ENCODE data around the gene GATA1. TPM values are rescaled to one million over a fixed set of nuclear protein-coding genes. Genes with fewer than 3 reads are reported as not detected.
A peak's percentile ranks its signal among the peaks of the same experiment; 100 is the strongest.

The GATA1 gene
- total RNA-seq, 2 donors from 2014 or later, result 0.20 TPM; not detected in 1

DNA sequence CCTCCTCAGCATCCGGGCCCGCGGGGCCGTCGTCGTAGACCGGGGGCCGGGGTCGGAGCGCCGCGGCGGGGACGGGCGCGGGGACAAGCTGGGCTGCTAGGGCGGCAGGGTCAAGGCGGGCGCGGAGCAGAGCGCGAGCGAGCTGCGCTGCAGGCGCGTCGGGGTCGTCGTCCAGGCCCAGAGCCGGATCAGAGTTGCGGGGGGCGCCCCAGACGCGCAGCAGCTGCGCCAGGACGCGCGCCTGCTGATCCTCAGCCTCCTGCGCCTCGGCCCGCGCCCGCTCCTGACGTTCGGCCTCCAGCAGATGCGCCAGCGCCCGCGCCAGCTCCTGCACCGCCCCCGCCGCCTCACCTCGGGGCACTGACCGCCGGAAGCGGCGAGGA lies 45.5 kb downstream of the GATA1 start:
- no peak for DNase-seq (ENCODE audit: low spot score)
- TF ChIP-seq, protein P1, sequence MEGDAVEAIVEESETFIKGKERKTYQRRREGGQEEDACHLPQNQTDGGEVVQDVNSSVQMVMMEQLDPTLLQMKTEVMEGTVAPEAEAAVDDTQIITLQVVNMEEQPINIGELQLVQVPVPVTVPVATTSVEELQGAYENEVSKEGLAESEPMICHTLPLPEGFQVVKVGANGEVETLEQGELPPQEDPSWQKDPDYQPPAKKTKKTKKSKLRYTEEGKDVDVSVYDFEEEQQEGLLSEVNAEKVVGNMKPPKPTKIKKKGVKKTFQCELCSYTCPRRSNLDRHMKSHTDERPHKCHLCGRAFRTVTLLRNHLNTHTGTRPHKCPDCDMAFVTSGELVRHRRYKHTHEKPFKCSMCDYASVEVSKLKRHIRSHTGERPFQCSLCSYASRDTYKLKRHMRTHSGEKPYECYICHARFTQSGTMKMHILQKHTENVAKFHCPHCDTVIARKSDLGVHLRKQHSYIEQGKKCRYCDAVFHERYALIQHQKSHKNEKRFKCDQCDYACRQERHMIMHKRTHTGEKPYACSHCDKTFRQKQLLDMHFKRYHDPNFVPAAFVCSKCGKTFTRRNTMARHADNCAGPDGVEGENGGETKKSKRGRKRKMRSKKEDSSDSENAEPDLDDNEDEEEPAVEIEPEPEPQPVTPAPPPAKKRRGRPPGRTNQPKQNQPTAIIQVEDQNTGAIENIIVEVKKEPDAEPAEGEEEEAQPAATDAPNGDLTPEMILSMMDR (IDR thresholded peaks at IDR 0.05), result no peak
- Histone ChIP-seq H3K9me3 (no peaks in the 10 kb centered on the region), H3K4me1 (no peaks in the 10 kb centered on the region), H3K36me3 (no peaks in the 10 kb centered on the region), H3K27ac (no peak overlapping the region), H3K4me3 (no peak overlapping the region), H3K27me3 (peaks cover 0 to 4% of the 10 kb centered on the region in 2 donors)

DNA sequence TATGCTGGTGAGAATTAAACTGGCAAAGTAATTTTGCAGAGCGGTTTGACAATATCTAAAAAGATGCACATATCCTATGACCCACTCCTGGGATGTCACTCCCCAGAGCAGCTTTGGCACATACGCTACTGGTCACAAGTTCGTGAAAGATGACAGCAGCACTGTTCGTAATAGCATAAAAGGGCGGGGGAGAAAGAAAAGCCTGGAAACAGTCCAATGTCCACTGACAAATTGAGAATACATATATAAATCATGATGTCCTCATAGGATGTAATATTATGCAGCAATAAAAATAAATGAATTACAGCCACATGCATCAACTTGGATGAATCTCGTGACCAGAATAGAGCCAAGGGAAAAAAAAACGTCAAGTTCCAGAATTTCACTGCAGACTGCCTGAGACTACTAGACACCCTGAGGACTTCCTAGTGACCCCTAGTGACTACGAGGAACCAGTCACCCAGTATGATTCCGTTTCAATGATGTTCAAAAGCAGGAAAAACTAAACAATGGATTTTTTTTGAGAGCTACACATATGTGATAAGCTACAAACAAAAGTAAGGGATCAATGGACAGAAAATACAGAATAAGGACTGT lies 47.2 kb downstream of the GATA1 start:
- no peak overlapping the region for H3K27ac ChIP-seq
- H3K9me3 ChIP-seq, result no peaks in the 10 kb centered on the region
- TF ChIP-seq, protein P1 (IDR thresholded peaks at IDR 0.05), result no peak
- no peak overlapping the region for H3K4me3 ChIP-seq
- H3K27me3 ChIP-seq, result peaks cover 0 to 4% of the 10 kb centered on the region in 2 donors
- DNase-seq (ENCODE audit: low spot score), result no peak
- no peaks in the 10 kb centered on the region for H3K4me1 ChIP-seq
- no peaks in the 10 kb centered on the region for H3K36me3 ChIP-seq

DNA sequence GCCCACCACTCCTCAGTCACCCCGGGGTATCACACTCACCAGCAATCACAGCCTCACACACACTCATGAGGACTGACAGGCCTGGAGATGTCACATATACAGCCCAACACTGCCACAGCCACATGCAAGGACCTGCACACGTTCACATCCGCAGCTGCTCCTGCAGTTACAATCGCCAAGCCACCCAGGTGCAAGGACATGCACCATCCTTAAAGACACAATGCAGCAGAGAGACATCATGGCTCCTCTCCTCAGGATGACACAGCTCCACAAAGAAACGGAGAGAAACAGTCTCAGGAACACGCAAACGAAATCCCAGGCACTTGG lies 48.0 kb downstream of the GATA1 start:
- Histone ChIP-seq H3K4me3 (no peak overlapping the region), H3K4me1 (no peaks in the 10 kb centered on the region), H3K9me3 (no peaks in the 10 kb centered on the region), H3K27me3 (peaks cover 0 to 4% of the 10 kb centered on the region in 2 donors), H3K36me3 (no peaks in the 10 kb centered on the region), H3K27ac (no peak overlapping the region)
- no peak for DNase-seq (ENCODE audit: low spot score)
- TF ChIP-seq, protein P1 (IDR thresholded peaks at IDR 0.05), result no peak

DNA sequence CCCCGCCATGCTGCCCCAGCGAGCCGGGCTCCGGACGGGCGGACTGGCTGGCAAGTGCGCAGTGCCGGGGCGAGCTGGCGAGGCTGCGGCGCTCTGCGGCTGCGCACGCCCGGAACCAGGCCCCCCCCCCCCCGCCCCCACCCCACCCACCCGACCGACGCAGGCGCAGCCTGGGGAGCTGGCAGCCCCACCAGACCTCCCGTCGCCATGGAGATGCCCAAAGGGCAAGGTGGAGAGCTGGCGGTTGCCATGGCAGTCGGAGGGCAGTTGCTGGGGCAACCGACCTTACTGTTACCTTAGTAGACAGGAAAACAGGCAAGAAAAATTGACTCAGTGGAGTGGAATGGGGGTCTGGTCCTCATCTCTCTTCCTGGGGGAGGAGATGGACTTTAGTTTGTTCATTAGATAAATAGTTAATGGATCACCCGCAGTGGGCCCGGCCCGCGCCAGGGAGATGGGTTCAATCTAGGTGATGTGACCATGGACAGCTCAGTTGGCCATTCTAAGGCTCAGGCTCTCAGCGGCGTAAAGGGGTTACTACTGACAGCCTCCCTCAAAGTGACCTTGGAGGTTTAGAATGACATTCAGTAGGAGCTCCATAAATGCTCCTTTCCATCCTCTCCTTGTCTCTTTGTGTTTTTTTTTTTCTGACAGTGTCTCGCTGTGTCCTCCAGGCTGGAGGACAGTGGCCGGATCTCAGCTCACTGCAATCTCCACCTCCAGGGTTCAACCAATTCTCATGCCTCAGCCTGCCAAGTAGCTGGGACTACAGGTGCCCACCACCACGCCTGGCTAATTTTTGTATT lies 49.3 kb downstream of the GATA1 start, which contains the start of gene PCSK1N:
PCSK1N (minus strand) TSS at position 87 of the 806 bp plus-strand sequence; CDS start at position 9, 78 bp downstream.
- peak within 1 kb of the TSS in 1 of 2 donors; percentile 39 for H3K4me3 ChIP-seq
- H3K9me3 ChIP-seq, result no peaks in the 10 kb centered on the region
- no peak for DNase-seq (ENCODE audit: low spot score)
- H3K4me1 ChIP-seq, result no peaks in the 10 kb centered on the region
- no peaks in the 10 kb centered on the region for H3K36me3 ChIP-seq
- TF ChIP-seq, protein P1 (IDR thresholded peaks at IDR 0.05), result no peak
- no peak within 1 kb of the TSS for H3K27ac ChIP-seq
- H3K27me3 ChIP-seq, result peaks cover 0 to 4% of the 10 kb centered on the region in 2 donors

DNA sequence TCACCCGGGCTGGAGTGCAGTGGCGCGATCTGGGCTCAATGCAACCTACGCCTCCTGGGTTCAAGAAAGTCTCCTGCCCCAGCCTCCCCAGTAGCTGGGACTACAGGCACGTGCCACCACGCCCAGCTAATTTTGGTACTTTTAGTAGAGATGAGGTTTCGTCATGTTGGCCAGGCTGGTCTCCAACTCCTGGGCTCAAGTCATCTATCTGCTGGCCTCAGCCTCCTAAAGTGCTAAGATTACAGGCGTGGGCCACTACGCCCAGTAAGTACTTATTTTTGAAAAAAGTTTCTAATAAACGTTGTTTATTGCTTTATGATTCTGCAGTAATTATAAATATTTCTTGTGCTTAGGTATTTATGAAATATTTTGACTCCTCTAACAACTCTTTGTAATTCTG lies 53.3 kb downstream of the GATA1 start:
- DNase-seq (ENCODE audit: low spot score), result no peak
- H3K36me3 ChIP-seq, result no peaks in the 10 kb centered on the region
- H3K27ac ChIP-seq, result no peak overlapping the region
- H3K4me3 ChIP-seq, result no peak overlapping the region
- peaks cover 0 to 4% of the 10 kb centered on the region in 2 donors for H3K27me3 ChIP-seq
- TF ChIP-seq, protein P1 (IDR thresholded peaks at IDR 0.05), result no peak
- no peaks in the 10 kb centered on the region for H3K9me3 ChIP-seq
- no peaks in the 10 kb centered on the region for H3K4me1 ChIP-seq

Other genes starting within 250 kb of the GATA1 start
- gene TBC1D25, start 246.9 kb upstream of the GATA1 start, total RNA-seq, result 10 to 100 TPM; 11.0 to 17.5 TPM
- 10 to 100 TPM; 62.1 to 90.4 TPM for gene RBM3, start 212.1 kb upstream of the GATA1 start, total RNA-seq
- gene WDR13, start 189.1 kb upstream of the GATA1 start, total RNA-seq, result 100 to 1,000 TPM; 208 to 214 TPM
- gene WAS, start 102.8 kb upstream of the GATA1 start, total RNA-seq, result 1 to 10 TPM; 3.0 to 4.5 TPM
- 1 to 10 TPM; 3.8 to 8.0 TPM for gene SUV39H1, start 89.9 kb upstream of the GATA1 start, total RNA-seq
- gene GLOD5, start 24.8 kb upstream of the GATA1 start, total RNA-seq, result not detected
- gene HDAC6, start 15.5 kb downstream of the GATA1 start, total RNA-seq, result 10 to 100 TPM; 27.1 to 30.4 TPM
- not detected for gene ERAS, start 39.9 kb downstream of the GATA1 start, total RNA-seq
- gene PCSK1N, start 49.0 kb downstream of the GATA1 start, total RNA-seq, result 10 to 100 TPM in 1 of 2 donors, 1 to 10 TPM in 1; 4.3 to 12.5 TPM
- 10 to 100 TPM; 49.2 to 56.5 TPM for gene TIMM17B, start 111.2 kb downstream of the GATA1 start, total RNA-seq
- 10 to 100 TPM; 44.4 to 66.7 TPM for gene PQBP1, start 111.3 kb downstream of the GATA1 start, total RNA-seq
- gene SLC35A2, start 125.1 kb downstream of the GATA1 start, total RNA-seq, result 10 to 100 TPM; 16.8 to 18.8 TPM
- gene PIM2, start 132.4 kb downstream of the GATA1 start, total RNA-seq, result 1 to 10 TPM; 5.4 to 9.1 TPM
- 10 to 100 TPM; 15.4 to 23.9 TPM for gene OTUD5, start 171.0 kb downstream of the GATA1 start, total RNA-seq
- gene KCND1, start 185.3 kb downstream of the GATA1 start, total RNA-seq, result 1 to 10 TPM; 1.3 to 1.5 TPM
- gene GRIPAP1, start 215.7 kb downstream of the GATA1 start, total RNA-seq, result 10 to 100 TPM in 1 of 2 donors, 1 to 10 TPM in 1; 9.6 to 16.0 TPM

All from right atrium auricular region (tissue), 2 donors.